HG02588 (cell line): ENCODE measurements around the gene CNST.
A peak's percentile ranks its signal among the peaks of the same experiment; 100 is the strongest.

Source experiments
- ATAC-seq: cut with Tn5 transposase; IDR thresholded peaks from one replicate; pipeline ENCODE4 v1.9.1; 2021; ENCODE audit warnings: mild to moderate bottlenecking, moderate library complexity; ENCODE audit not compliant: unreplicated experiment

Gene CNST

GRCh38 chr1:246566128-246566812 is at the start of gene CNST, which contains the start of gene TFB2M:
Gene CNST (plus strand): TSS chr1:246566456. CDS start chr1:246591563, 25,107 bp downstream.
Gene TFB2M (minus strand): TSS chr1:246566261. CDS start chr1:246566138, 123 bp downstream.
- ATAC-seq, result peak; percentile 94

DNA sequence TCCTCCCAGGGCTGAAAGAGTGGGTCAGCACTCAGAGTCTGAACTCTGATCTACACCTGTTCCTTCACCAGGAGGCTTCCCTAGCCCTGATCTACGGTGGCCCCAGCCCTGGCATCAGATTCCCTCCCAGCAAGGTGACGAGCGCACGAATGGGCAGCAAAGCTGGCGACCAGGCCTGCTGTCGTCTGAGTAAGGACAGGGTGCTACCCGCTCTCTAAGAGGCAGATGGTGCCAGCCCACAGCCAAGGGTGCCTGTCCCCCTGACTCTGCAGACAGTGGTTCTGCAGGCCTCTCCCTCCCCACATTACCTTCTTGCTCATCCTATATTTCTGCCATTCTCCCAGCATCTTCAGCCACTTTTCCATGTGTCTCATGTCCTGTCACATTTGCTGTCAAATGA is 48.9 kb upstream of the CNST start:
- ATAC-seq, result no peak

DNA sequence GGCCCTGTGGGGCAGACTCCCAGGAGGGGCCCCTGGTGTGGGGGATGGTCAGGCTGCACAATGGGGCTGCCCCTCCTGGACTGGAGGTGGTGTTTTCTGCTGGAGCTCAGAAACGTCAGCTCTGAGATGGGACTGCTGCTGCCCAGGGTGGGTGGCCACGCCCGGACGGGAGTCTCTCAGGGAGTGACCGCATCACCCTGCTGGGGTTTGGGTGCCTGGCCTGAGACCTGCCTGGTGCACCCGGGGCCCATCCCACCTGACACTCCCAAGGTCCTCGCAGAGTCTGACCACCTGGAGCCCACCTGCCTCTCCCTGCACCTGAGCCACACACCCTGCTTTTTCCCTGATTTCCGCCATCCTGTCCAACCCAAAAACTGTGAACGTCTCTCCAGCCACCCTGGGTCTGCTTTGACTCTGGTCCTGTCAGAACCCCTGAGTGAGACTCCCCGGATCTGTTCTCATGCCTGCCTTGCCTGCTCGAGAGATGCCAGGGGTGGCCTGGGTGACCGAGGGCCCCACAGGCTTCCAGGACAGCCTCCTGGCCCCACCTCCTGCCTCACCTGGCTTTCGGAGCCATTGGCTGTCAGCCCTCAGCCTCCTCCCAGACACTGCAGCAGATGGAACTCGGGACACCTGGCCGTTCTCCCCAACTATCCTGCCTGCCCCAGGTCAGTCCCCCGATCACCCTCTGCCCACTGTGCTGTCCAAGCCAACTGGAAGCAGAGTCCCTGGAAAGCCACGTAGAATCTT is 47.6 kb upstream of the CNST start:
- no peak for ATAC-seq

GRCh38 chr1:246519514-246519913 is 46.7 kb upstream of the CNST start:
- no peak for ATAC-seq

- ATAC-seq, result no peak
Measured at GRCh38 chr1:246526380-246526779, 39.9 kb upstream of the CNST start.

- no peak for ATAC-seq
Measured at GRCh38 chr1:246526915-246527314, 39.3 kb upstream of the CNST start.

- ATAC-seq, result no peak
Measured at GRCh38 chr1:246527402-246528088, 38.7 kb upstream of the CNST start.

DNA sequence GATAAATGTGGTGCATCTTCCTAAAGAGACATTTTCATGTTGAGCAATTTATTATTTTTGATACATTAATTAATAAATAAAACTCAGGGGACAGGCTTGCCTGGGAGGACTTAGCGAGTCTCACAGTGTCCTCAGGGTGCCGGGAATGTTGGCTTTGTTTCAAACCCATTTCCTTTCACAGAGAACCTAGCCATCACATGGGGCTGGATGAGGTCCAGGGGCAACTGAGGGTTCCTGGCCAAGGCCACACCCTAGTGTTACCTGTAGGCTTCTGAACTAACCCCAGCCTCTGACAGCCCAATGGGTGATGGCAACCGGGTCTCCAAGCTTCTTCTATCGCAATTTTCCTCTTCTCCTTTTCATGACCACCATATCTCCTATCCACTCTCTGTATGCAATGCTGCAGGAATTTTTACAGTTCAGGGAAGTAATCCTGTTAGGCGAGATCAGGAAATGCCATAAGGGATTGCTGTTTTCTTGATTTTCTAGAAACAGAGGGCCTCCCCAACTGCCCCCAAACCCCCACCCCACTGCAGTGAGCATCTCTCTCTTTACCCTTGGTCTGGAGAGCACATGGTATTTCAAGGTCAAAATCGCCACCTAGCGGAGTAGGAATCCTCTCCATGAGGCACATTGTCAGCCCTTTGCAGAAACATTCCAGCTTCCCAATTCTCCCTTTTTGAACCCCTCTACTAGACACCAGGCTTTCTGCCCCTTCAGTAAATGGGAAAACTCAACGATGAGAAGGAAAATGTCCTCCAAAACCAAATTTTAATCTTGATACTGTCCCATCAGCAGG is 37.1 kb upstream of the CNST start:
- no peak for ATAC-seq

DNA sequence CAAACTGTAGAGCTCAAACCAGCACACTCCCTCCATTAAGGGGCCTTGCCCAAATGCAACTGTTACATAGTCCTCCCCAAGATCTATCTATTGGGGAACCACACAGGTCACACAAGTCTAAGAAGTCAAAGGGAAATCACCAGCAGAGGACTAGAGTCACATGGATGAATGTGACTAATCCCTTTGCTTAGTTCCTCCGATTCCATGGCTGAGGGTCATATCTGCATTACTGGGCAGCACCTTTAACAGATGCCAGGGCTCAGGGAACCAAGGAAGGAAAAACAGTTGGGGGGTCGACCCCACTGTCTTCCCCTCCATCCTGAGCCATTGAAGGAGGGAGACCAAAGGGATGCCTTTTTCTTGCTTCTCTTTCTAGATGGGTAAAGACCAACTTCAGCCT is 35.8 kb upstream of the CNST start:
- ATAC-seq, result no peak

DNA sequence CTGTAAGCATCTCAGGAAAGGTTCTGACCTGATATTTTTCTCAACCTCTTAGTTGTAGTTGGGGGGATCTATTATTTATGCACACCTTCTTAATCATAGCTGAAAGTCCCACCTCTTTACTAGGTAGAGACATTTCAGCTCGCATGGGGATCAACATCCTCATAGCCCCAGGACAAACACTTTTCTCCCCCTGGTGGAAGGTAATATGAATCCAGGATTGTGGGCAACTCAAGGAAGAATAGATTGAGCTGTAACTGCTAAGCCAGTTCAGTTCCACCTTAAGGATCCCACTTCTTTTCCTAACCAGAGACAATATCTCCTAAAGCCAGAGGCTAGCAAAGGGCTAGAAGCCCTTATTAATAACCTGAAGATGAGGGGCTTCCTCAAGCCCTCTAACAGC is 33.7 kb upstream of the CNST start:
- ATAC-seq, result no peak

- no peak for ATAC-seq
Measured at GRCh38 chr1:246533371-246533905, 32.8 kb upstream of the CNST start.

- ATAC-seq, result no peak
Measured at GRCh38 chr1:246534114-246534513, 32.1 kb upstream of the CNST start.

- no peak for ATAC-seq
Measured at GRCh38 chr1:246537441-246537840, 28.8 kb upstream of the CNST start.

DNA sequence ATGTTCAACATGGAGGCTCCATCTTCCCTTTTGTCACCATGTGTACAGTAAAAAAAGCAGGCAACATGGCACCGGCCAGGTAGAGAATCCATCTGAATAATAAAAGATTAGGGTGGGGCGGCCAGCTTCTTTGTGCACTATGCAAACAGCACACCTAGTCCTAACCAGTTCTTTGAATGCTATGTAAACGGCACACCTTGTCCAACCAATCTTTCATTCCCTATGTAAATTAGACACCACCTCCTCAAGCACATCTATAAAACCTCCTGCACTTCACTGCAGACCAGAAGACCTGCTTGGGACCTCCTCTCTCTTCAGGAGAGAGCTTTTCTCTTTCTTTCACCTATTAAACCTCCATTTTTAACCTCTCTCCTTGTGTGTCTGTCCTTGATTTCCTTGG is 28.4 kb upstream of the CNST start:
- ATAC-seq, result no peak

DNA sequence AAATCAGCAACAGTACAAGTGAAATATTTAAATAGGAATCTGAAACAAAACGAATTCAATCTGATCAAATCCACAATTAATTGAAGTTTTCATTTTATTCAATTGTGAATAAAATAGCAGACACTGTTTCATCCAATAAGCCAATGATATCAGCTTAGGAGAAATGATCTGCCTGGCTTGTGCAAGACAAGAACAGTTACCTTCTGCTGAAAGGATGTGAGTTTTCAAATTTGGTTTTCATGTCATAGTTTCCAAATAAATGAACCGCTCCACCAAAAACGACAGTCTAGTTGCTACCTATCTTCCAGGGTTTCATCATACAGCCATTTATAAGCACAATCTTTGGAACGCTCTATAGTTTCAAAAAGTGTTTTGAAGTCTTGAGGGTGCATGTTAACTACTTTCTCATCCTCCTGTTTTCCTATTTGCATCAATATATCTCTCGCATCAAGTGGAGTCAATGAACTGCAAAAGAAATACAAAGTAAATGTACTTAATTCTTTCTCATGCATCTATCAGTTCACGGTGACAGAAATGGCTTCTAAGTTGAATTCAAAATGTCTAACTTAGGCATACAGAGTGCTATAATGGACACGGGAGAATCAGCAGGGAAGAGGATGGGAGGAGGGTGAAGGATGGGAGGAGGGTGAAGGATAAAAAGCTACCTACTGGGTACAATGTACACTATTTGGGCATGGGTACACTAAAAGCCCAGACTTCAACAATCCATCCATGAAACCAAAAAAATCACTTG is 25.3 kb upstream of the CNST start:
- no peak for ATAC-seq

- ATAC-seq, result no peak
Measured at GRCh38 chr1:246544001-246544400, 22.3 kb upstream of the CNST start.

GRCh38 chr1:246549665-246550064 is 16.6 kb upstream of the CNST start:
- no peak for ATAC-seq

GRCh38 chr1:246550402-246550801 is 15.9 kb upstream of the CNST start:
- no peak for ATAC-seq

- no peak for ATAC-seq
Measured at GRCh38 chr1:246552110-246552509, 14.1 kb upstream of the CNST start.

DNA sequence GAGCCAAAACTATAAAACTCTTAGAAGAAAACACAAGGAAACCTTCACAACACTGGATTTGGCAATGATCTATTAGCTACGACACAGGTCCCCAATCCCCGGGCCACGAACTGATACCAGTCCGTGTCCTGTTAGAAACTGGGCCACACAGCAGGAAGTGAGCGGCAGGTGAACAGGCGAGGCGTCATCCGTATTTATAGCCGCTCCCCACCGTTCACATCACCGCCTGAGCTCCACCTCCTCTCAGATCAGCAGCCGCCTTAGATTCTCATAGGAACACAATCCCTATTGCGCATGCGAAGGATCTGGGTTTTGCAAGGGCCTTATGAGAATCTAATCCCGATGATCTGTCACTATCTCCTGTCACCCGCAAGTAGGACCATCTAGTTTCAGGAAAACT is 12.1 kb upstream of the CNST start:
- no peak for ATAC-seq
